HG02884 (cell line): Measurements from ENCODE around the gene NAA10.
"Not testable (repeated sequence)": the region's sequence is repeated elsewhere in the genome, so short reads cannot be mapped to it uniquely, and the experiment has no call there.

Experiments
- ATAC-seq: cut with Tn5 transposase; IDR thresholded peaks from one replicate; pipeline ENCODE4 v1.9.1; 2021; ENCODE audit warnings: mild to moderate bottlenecking, moderate library complexity; ENCODE audit not compliant: unreplicated experiment

Gene NAA10

DNA sequence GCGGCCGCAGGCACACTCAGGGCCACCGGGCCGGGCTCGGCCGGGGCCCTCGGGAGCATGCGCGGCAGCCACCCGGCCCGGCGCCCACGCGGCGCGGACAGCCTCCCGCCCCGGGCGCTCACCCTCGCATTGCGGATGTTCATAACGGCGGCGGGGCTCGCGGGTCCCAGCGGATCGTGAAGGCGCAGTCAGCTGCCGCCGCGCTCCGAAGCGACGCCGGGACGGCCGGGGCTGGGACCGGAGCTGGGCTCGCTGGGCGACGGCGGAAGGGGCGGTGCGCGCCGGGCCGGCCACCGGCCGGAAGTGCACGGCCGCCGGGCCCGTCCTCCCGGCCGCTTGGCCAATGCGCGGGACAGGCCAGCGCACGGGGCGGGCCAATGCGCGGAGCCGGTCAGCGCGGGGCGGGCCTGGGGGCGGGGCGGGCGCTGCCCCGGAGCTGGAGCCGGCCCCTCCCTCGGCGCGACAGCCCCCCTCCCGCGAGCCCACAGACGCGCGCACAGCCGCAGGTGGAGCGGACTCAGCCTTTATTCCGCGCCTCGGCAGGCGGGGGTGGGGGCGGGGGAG, at the start of gene NAA10:
TSS of gene NAA10 (minus strand) at position 276 of the 564 bp plus-strand sequence. CDS start at position 143, 133 bp downstream.
- ATAC-seq: peak; percentile 89

DNA sequence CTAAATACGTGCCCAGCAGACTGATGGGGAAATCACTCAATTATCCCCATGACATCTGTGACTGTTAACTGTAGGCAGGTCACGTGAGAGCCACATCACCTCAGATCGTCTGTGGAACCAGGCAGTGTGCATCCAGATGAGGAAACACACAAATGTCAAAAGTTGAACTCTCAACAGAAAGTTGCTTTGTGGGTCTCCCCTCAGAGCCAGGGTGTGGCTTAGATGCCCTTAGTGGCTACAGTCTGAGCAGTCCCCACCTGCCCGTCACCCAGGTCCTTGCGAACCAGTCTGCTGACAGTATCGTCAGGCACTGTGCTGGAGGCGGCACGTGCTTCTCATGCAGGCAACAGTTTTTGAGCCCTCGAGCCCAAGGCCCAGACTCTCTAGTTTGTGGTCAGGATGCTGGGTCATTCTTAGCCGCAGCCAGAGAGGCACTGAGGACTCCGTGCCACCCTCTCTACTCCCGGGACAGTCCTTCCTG, 48.5 kb upstream of the NAA10 start:
- ATAC-seq: no peak

DNA sequence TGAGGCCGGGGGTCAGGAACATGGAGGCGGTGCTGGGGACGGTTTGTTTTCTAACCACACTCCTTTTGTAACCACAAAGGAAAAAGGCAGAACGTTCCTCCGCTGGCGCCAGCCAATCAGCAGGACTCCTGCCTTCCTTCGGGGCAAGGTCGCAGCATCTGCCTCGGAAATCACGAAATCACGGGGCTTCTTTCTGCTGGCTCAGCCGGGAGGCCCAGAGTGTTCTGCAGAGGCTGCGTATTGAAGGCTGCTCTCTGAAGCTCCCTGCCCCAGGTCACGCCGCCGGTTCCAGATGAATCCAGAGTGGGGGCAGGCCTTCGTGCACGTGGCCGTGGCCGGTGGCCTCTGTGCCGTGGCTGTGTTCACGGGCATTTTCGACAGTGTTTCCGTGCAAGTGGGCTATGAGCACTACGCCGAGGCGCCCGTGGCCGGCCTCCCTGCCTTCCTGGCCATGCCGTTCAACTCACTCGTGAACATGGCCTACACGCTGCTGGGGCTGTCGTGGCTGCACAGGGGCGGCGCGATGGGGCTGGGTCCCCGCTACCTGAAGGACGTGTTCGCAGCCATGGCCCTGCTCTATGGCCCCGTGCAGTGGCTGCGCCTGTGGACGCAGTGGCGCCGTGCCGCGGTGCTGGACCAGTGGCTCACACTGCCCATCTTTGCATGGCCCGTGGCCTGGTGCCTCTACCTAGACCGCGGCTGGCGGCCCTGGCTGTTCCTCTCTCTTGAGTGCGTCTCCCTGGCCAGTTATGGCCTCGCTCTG, 47.1 kb upstream of the NAA10 start:
- no peak for ATAC-seq

DNA sequence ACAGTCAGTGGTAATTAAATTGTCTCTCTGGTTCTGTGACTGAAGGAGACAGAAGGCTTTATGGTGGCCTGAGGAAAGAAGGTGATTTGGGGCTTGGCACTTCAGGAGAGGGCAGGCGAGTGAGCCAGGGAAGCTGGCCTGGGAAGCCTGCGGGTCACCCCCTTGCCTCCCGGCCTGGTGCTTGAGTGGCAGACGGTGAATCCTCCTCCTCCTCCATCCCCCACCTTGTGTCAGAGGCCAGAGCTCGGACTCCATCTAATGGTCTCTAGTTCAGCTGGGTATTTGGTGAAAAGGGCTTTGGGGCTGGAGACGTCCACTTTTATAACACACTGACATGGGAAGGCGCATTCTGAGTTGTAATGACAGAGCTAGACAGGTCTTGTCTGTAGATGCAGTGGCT, 46.4 kb upstream of the NAA10 start:
- no peak for ATAC-seq

DNA sequence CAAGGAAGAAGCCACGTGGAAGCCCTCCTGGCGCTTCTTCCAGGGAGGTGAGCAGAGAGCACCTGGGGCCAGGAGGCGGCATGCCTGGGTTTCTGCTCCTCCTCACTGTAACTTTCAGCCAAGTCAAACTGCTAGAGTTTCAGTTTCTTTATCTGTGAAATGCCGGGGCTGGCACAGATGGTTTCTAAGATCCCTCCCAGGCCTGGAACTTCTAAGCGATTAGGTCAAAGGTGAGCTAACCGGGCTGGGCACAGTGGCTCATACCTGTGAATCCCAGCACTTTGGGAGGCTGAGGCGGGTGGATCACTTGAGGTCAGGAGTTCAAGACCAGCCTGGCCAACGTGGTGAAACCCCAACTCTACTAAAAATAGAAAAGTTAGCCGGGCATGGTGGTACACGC, 45.6 kb upstream of the NAA10 start:
- ATAC-seq: not testable (repeated sequence)

DNA sequence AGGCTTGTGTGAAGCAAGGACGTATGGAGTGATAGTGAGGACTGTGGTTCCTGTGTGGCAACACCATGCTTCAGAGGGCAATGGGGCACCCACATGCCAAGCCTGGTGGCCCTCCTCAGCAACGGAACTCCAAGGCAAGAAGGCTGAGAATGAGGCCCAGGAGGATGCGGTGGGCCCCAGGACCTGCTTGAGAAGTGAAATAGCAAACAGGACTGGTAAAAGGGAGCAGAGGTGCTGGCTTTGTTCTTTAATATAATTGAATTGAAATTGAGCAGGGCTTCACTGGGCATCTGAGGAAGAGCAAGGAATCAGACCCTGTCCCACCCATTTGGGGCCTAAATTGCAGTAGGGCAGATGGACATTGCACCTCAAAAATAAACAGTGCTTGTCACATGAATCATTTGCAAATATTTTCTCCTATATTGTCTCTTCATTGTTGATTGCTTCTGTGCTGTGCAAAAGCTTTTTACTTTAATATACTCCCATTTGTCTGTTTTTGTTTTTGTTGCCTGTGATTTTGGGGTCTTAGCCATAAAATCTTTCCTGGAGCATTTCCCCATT, 40.0 kb upstream of the NAA10 start:
- ATAC-seq: no peak

DNA sequence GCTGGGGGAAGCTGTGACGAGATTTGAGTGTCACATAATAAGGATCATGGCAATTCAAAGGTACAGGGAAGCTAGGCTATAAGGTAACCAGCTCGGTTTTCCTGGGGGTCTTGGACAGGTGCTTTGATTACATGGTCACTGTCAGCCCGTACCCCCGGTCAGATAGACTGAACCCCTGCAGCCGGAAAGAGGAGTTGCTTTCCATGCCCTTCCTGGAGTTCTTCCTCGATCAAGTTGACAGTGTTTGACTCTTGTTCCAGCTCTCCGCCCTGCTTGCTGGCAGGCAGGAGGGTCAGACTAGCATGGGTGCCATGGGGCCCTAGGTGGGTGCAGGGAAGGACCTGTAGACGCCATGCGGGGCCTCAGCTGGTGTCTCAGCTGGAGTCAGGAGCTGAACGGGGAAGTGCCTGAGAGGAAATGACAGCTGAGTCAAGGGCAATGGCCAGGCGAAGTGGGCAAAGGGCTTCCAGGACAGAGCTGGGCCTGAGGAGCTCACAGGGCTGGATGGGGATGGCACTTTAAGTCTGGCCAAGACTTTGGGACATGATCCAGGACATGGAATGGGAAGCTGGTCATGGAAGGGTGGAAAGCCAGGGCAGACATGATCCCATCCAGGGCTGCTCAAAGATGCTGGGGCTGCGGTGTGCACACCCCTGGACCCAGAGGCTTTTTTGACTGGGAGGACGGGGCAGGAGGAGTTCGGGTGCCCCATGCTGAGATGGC, 39.3 kb upstream of the NAA10 start:
- ATAC-seq: no peak

DNA sequence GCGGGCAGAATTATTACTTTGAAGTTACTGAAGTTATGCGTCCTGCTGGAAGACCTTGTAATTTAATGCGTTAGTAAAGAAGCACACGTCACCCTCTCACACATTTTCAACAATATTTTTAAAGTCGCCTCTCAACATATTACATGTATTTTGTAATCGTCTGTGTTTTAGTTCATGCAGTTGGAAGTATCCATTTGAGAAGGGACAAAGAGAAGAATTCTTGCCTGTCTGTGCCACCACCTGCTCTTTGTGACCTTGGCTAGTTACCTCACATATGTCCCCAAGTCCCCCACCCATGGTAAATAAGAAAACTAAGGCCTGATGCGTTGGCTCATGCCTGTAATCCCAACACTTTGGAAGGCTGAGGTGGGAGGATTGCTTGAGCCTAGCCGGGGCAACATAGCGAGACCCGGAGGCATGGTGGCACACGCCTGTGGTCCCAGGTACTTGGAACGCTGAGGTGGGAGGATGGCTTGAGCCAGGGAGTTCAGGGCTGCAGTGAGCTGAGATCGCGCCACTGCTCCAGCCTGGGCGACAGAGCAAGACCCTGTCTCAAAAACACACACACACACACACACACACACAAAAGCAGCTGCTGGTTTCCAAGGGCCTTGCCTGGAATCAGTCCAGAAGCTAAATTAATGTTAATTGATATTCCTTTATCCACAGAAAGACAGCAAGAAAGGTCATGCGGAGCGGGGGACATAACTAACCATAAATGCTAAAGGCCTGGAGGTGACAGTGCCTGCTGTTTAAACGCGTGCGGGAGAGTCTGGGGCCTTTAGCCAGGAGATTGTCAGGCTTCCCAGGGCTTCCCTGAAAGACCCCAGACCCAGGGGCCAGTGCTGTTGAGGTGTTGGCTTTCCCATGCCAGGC, 38.5 kb upstream of the NAA10 start:
- no peak for ATAC-seq

DNA sequence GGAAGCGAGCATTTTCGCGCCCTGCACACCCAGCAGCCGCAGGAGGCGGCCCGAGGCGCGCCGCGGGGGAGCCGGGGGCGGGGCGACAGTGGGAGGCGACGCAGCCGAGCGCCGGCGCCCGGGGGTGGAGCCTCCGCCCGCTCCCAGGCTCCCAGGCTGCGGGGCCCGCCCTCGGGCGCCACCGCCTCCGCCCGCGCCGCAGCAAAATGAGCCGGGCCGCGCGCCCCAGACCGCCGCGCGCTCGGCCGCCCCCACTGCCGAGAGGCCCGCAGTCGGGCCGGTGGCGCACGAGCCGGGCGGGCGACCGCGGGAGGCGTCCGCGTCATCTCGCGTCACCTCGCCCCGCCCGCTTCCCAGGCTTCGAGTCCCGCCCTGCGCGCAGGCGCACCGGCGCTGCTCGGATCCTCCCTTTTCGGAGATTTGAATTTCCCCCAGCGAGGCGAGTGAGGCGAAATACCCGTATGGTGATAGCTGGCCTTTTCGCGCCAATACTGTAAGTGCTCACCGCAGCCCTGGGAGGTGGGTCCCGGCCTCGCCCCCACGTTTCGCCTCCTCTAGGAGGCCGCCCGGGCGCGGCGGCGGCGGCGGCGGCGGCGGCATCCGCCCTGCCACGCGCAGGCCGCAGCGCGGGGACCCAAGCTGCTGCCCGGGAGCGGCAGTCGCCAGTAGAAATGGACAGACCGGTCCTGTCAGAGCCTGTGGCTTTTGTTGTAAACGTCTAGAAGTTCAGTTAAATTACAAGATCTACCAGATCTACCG, 37.7 kb upstream of the NAA10 start, which contains the start of gene TMEM187:
TSS of gene TMEM187 (plus strand) at position 387 of the 759 bp plus-strand sequence. CDS start 9,309 bp downstream, outside the sequence.
- peak; percentile 39 for ATAC-seq

DNA sequence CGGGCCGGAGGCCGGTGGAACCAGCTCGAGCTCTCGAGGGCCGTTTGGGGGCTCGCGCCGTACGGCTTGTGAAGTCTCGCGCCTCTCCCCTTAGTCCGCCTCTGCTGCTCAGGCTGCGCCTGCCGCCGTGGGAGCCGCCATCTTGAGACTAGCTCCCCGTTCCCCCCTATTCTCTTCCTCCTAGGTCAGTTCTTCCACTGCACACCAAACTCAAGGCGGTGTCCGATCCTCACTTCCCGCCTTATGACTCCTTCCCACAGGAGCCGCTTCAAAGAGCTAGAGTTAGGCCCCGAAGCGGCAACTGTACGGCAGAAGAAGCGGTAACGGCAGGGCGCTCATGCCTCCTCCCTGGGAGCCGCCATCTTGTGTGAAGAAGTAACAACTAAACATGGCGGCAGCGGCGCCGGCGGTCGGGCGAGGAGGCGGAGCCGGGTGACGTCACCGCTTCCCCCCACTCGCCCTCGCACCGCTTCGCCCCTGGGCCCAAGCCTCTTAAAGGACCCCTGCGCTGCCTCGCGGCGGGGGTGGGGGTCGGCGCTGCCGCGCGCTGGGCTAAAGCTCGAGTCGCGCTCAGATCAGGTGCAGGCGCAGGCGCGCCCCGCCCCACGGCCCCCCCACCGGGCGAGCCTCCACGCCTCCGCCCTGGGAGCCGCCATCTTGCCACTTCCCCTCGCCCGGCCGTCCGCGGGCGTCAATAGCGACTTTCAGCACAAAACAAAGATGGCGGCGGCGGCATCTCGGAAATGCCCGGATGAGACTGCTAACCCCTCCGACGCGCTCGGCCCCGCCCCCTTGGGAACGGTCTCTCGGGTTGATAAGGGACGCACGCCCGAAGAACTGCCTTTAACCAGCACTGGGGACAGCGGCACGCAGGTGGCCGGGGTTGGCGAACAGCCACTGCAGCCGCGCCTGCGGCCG, 36.9 kb upstream of the NAA10 start, which contains the start of gene HCFC1:
TSS of gene HCFC1 (minus strand) at position 369 of the 918 bp plus-strand sequence. CDS start 978 bp downstream, outside the sequence.
- ATAC-seq: peak; percentile 40

DNA sequence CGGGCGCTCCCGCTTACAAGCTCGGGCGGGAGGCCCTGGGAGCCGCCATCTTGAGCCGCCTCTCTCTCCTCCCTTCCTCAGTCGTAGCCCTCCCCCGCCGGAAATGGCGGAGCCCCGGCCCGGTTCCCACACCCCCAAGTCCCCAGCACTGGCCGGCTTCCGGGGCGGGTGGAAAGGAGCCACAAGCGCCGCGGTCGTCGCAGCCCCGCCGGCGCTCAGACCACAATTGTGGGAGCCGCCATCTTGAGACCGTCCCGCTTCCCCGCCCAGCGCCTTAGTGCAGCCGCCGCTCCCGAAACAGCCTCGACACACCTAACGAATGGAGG, 36.2 kb upstream of the NAA10 start:
- ATAC-seq: no peak

DNA sequence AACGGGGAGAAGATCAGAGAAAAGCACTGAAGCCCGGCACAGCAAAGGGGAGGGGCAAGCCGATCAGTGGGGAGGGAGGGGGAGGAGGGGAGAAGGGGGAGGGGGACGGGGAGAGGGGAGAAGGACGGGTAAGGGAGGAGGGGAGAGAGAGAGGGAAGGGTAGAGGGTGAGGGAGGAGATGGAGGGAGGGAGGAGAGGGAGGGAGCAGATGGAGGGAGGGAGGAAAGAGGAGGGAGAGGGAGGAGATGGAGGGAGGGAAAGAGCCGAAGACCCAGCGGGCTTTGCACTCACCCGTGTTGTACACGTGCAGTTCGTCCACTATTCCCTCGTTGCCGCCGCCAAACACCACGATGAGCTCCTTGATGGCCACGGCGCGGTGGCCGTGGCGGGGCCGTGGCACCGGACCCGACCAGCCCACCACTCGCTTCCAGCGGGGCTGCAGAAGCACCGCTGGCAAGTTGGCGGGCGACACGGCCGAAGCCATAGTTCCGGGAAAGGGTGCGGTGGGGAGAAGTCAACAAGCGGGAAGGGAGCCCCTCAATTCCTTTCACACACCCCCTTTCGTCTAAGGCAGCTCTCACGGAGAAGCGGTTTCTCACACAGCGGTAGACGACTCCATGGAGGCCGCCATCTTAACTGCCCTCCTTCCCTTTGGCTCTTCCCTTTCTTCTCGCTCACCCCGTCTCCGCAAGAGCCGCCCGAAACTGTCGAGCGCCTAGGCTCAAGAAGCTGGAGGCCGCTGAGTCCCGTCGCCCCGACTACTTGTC, 35.7 kb upstream of the NAA10 start:
- ATAC-seq: no peak

DNA sequence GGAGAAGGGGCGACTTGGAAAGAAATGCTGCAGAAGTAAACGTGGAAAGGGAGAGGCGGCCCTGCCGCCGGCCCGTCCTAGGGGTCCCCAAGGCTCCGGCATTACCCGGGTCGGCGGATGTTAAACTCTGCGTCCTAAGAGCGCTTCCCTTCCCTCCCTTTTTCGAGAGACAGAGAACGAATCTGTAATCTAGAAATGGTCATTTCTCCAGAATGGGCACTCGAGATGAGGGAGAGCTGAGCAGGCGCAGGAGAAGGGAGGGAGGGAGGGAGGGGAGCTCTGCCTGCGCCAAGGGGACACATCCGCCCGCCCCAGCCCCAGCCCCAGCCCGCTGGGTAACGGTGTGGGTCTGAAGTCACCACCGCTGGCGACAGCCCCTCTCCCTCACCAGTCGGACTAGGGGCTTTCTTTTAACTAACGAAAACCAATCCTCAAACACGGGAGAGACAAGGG, 35.1 kb upstream of the NAA10 start:
- no peak for ATAC-seq

DNA sequence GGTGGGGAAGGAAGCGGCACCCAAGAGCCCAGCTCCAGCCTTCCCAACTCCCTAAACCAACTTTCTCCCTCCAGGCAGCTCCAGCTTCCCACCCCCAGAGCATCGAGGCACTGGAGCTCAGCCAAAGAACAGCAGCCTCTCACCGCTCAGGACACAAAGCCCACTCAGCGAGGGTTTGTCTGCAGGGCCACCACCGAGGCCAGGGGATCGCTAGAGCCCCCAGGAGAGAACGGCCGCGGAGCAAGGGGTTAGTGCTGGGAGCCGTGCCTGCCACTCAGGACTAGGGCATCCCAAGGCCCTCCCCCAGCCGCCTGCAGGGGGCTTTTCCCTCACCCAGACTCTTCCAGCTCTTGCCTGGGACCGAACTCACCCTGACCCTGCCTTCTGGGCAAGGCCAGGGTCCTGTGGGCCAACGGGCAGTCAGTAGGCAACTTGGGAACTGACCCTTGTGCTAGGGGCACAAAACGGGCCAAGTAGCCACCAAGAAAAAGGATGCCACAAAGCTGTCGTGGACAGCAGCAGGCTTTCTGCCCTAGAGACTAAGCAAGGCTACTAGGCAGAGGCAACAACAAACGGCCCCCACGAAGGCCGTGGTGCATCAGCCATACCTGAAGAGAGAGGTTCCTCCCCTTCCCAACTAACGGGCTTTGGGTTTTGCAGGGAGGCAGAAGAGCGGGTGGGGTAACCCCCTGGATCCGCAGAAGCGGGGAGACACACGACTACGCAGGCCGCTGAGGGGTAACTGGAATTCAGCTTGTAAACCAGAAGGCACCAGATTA, 34.5 kb upstream of the NAA10 start:
- no peak for ATAC-seq

DNA sequence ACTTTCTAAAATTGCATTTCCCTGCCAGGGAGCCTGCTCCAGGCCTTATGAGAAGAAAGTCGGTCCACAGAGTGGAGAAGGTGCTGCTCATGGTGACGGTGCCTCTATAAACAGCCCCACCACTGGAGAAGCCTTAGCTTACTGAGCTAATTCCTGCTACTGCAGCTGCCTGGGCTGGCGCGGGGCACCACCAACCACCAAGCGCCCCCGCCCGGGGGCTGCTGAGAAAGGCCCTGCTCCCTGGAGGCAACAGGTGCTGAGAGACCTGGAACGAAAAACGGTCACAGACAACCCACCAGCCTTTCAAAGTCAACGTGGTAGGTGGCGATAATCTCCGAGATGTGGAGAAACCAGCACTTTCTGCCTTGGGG, 33.9 kb upstream of the NAA10 start:
- no peak for ATAC-seq

DNA sequence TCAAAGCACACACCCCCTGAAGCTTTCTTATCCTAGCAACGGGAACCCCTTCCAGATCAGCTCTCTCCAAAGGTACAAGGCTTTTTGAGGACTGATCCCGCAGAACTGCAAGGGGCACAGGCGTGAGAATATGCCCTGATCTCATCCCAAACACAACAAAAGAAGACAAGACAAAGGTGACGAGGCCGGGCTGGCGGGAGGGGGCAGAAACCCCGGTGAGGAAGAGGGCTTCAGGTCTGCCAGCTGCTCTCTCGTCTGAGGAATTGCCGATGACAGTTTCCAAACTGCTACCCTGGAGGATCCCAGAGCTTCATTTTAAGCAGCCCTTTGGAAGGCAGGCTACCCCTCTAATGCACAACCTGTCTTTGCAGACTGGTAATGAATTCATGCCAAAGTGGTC, 33.4 kb upstream of the NAA10 start:
- no peak for ATAC-seq
